ENCODE results near the gene REEP5. TPM values are rescaled to one million over a fixed set of nuclear protein-coding genes. Genes with fewer than 3 reads are reported as not detected.

REEP5 gene
- total RNA-seq, 1 donor from 2014 or later: 89.1 TPM

GRCh38 chr5:112958093-112959088 is 36.4 kb upstream of the REEP5 start:
- H3K4me1 ChIP-seq: peaks cover 20% of the 10 kb centered on the region
- no peaks in the 10 kb centered on the region for H3K27me3 ChIP-seq
- no peak for TF ChIP-seq POLR2A (IDR thresholded peaks at IDR 0.05)
- peak in 1 of 2 donors; percentile 42 for TF ChIP-seq POLR2AphosphoS5 (IDR thresholded peaks at IDR 0.05; ENCODE audit: insufficient read depth in 1 of 2, low read depth in 1 of 2)
- H3K27ac ChIP-seq: peak overlapping the region; percentile 53
- no peaks in the 10 kb centered on the region for H3K9me3 ChIP-seq
- no peaks in the 10 kb centered on the region for H3K36me3 ChIP-seq
- no peak for DNase-seq (ENCODE audit: extremely low spot score in 2 of 2)
- intact Hi-C loops (cut with DNase I): no loop called here
- H3K4me3 ChIP-seq: no peak overlapping the region

DNA sequence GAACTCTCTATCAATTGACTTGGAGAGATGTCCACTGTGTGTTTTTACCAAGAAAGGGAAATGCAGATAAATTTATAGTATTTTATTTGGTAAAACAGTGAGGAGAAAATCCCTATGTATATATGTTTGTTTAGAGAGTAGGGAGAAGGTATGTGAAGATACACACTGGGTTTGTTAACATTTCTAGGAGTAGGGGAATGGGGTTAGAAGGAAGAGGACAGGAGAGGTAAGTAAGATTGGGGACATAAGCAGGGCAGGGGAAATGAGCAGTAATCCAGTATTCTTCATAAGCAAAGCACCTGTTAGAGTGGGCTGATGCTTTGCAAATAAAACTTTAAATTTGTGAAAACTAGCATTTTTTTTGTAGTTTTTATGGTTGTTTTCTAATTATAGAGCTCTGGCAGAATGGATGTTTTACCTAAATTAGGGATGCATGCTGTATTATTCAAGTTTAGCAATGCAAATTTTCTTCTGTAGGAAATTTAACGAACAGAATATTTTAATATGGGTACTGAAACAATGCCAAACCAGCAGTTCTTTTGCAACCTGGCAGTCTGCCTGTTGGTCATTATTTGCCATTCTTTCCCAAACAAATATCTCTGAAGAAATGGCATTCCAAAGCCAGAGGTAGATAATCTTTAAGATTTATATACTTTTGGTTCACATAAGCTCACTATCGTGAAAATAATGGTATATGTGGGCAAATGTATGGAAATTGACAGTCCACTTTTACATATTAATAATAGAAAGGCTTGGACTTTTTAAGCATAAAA is 35.2 kb upstream of the REEP5 start:
- Histone ChIP-seq H3K27me3 (no peaks in the 10 kb centered on the region), H3K4me1 (peaks cover 20% of the 10 kb centered on the region), H3K9me3 (no peaks in the 10 kb centered on the region), H3K27ac (no peak overlapping the region), H3K36me3 (no peaks in the 10 kb centered on the region), H3K4me3 (no peak overlapping the region)
- intact Hi-C loops (cut with DNase I): no loop called here
- TF ChIP-seq POLR2AphosphoS5 (IDR thresholded peaks at IDR 0.05; ENCODE audit: insufficient read depth in 1 of 2, low read depth in 1 of 2) (no peak), POLR2A (IDR thresholded peaks at IDR 0.05) (no peak)
- no peak for DNase-seq (ENCODE audit: extremely low spot score in 2 of 2)

- Histone ChIP-seq H3K9me3 (no peaks in the 10 kb centered on the region), H3K4me1 (peaks cover 20% of the 10 kb centered on the region), H3K36me3 (no peaks in the 10 kb centered on the region), H3K27me3 (no peaks in the 10 kb centered on the region), H3K27ac (no peak overlapping the region), H3K4me3 (no peak overlapping the region)
- TF ChIP-seq, protein P1, sequence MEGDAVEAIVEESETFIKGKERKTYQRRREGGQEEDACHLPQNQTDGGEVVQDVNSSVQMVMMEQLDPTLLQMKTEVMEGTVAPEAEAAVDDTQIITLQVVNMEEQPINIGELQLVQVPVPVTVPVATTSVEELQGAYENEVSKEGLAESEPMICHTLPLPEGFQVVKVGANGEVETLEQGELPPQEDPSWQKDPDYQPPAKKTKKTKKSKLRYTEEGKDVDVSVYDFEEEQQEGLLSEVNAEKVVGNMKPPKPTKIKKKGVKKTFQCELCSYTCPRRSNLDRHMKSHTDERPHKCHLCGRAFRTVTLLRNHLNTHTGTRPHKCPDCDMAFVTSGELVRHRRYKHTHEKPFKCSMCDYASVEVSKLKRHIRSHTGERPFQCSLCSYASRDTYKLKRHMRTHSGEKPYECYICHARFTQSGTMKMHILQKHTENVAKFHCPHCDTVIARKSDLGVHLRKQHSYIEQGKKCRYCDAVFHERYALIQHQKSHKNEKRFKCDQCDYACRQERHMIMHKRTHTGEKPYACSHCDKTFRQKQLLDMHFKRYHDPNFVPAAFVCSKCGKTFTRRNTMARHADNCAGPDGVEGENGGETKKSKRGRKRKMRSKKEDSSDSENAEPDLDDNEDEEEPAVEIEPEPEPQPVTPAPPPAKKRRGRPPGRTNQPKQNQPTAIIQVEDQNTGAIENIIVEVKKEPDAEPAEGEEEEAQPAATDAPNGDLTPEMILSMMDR (IDR thresholded peaks at IDR 0.05): no peak
- TF ChIP-seq POLR2A (IDR thresholded peaks at IDR 0.05) (no peak), POLR2AphosphoS5 (IDR thresholded peaks at IDR 0.05; ENCODE audit: insufficient read depth in 1 of 2, low read depth in 1 of 2) (no peak)
- intact Hi-C loops (cut with DNase I): no loop called here
- DNase-seq (ENCODE audit: extremely low spot score in 2 of 2): no peak
These were observed 34.6 kb upstream of the REEP5 start for GRCh38 chr5:112956606-112957005.

- intact Hi-C loops (cut with DNase I): no loop called here
- Histone ChIP-seq H3K4me1 (no peaks in the 10 kb centered on the region), H3K4me3 (no peak overlapping the region), H3K27me3 (no peaks in the 10 kb centered on the region), H3K27ac (no peak overlapping the region), H3K9me3 (no peaks in the 10 kb centered on the region), H3K36me3 (no peaks in the 10 kb centered on the region)
- no peak for TF ChIP-seq POLR2AphosphoS5 (IDR thresholded peaks at IDR 0.05; ENCODE audit: insufficient read depth in 1 of 2, low read depth in 1 of 2)
- no peak for TF ChIP-seq POLR2A (IDR thresholded peaks at IDR 0.05)
- TF ChIP-seq, protein P1 (IDR thresholded peaks at IDR 0.05): no peak
- DNase-seq (ENCODE audit: extremely low spot score in 2 of 2): no peak
These were observed 29.2 kb upstream of the REEP5 start for GRCh38 chr5:112951124-112951702.

DNA sequence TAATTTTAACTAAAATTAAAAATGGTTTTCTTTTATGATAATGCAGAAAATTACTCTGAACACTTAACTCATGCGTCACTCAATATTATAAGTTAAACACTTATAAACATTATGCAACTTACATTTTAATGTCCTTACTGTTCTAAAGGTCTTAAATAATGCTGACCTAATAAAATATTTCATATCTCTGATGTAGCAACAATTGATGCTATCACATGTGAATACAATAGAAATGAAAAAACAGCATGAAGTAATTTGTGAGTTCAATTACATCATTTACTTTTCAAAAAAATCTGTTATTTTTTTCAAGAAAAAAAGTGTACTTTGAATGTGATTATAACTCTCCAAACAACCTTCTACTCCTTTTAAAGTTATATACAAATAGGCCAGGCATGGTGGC is 26.4 kb upstream of the REEP5 start:
- intact Hi-C loops (cut with DNase I): no loop called here
- no peak overlapping the region for H3K27ac ChIP-seq

More for the DNA sequence above, 26.4 kb upstream of the REEP5 start:
- Histone ChIP-seq H3K4me1 (no peaks in the 10 kb centered on the region), H3K9me3 (no peaks in the 10 kb centered on the region), H3K36me3 (no peaks in the 10 kb centered on the region), H3K4me3 (no peak overlapping the region), H3K27me3 (no peaks in the 10 kb centered on the region)
- DNase-seq (ENCODE audit: extremely low spot score in 2 of 2): no peak
- TF ChIP-seq, protein P1 (IDR thresholded peaks at IDR 0.05): no peak
- TF ChIP-seq POLR2AphosphoS5 (IDR thresholded peaks at IDR 0.05; ENCODE audit: insufficient read depth in 1 of 2, low read depth in 1 of 2): no peak
- no peak for TF ChIP-seq POLR2A (IDR thresholded peaks at IDR 0.05)

Measured in vagina (tissue), 2 donors.